Smooth muscle cell (in vitro differentiated cells): ENCODE results near the gene CTNS. TPM values are rescaled to one million over a fixed set of nuclear protein-coding genes. Genes with fewer than 3 reads are reported as not detected.

Source experiments
- DNase-seq: peaks from one replicate; lab custom pipeline; 2025; ENCODE audit not compliant: unreplicated experiment; lab: John Stamatoyannopoulos, UW
- H2AFZ ChIP-seq: fragments of 200-600 bp; sonication (generic); 2 replicates; pipeline ENCODE4 v1.6.0; 2016; ENCODE audit warnings: antibody characterized with exemption, low read depth, mild to moderate bottlenecking
- H3F3A ChIP-seq: fragments of 200-600 bp; sonication (generic); 2 replicates; pipeline ENCODE4 v1.6.0; 2017; ENCODE audit warnings: antibody characterized with exemption, low read depth
- H3K27ac ChIP-seq: fragments of 200-600 bp; sonication (generic); 2 replicates; pipeline ENCODE4 v1.5.1; 2016; ENCODE audit warnings: low read depth, mild to moderate bottlenecking
- H3K27me3 ChIP-seq: fragments of 200-600 bp; sonication (generic); 2 replicates; pipeline ENCODE4 v1.6.1; 2016; ENCODE audit warnings: low read depth, mild to moderate bottlenecking
- H3K36me3 ChIP-seq: fragments of 200-600 bp; sonication (generic); 2 replicates; pipeline ENCODE4 v1.5.1; 2016; ENCODE audit warnings: low read depth
- H3K4me1 ChIP-seq: fragments of 200-600 bp; sonication (generic); 2 replicates; pipeline ENCODE4 v1.5.1; 2016; ENCODE audit warnings: low read depth
- H3K4me2 ChIP-seq: fragments of 200-600 bp; sonication (generic); 2 replicates; pipeline ENCODE4 v1.6.0; 2016; ENCODE audit warnings: mild to moderate bottlenecking
- H3K4me3 ChIP-seq: fragments of 200-600 bp; sonication (generic); 2 replicates; pipeline ENCODE4 v1.5.1; 2016; ENCODE audit warnings: mild to moderate bottlenecking
- H3K79me2 ChIP-seq: fragments of 200-600 bp; sonication (generic); 2 replicates; pipeline ENCODE4 v1.6.0; 2016; ENCODE audit warnings: low read depth, mild to moderate bottlenecking
- H3K9ac ChIP-seq: fragments of 200-600 bp; sonication (generic); 2 replicates; pipeline ENCODE4 v1.6.0; 2016; ENCODE audit warnings: low read depth
- H3K9me3 ChIP-seq: fragments of 200-600 bp; sonication (generic); replicated peaks from 2 replicates; pipeline ENCODE4 v1.5.1; 2016; ENCODE audit warnings: low read depth
- H4K20me1 ChIP-seq: fragments of 200-600 bp; sonication (generic); 2 replicates; pipeline ENCODE4 v1.6.0; 2016; ENCODE audit warnings: low read depth
- CTCF ChIP-seq: fragments of 200-600 bp; sonication (generic); IDR thresholded peaks from 2 replicates; pipeline ENCODE4 v1.5.1; 2017; ENCODE audit warnings: borderline replicate concordance, mild to moderate bottlenecking, antibody characterized with exemption; ENCODE audit not compliant: insufficient read depth, poor library complexity, severe bottlenecking
- WGBS: methylation state at CpG from one replicate; pipeline ENCODE4 v1.1.7; 2016; ENCODE audit warnings: low lambda C conversion rate; 5-methylcytosine and 5-hydroxymethylcytosine counted together
- polyA plus RNA-seq: library from polyadenylated mRNA; unstranded; fragments of >200 nt; fragmentation: Nextera tagmentation; extraction: Ambion mirVana; gene quantifications from 2 replicates; pipeline ENCODE4 v1.2.1, GENCODE V29; 2016
- total RNA-seq: library from RNA; depleted of rRNA; stranded (reverse); fragments of >200 nt; gene quantifications from 2 replicates; pipeline ENCODE4 v1.2.3, GENCODE V29; 2014

CTNS gene
- total and polyA plus RNA-seq, 2 experiments from 2014 or later: 13.7 to 24.9 TPM

DNA sequence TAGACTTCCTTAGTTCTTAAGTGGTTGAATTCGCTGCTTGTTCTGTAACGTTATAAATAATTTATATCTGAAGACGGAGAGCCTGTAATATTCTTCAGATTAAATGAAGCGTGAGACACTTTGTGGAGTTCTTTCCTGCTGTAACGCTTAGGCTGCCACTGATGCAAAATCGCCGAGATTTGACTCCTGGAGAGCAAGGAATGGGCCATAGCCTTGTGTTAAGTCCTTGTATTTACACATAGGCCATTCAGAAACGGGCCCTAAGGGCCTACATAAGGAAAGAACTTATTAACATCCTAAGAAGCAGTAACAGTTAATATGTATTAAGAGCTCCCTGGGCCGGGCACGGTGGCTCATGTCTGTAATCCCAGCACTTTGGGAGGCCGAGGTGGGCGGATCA is 33.0 kb downstream of the CTNS start:
- Histone ChIP-seq H3K4me1 (peaks cover 9% of the 10 kb centered on the region), H3F3A (peaks cover 5% of the 10 kb centered on the region), H3K4me2 (peak overlapping the region; percentile 90), H3K9ac (peak overlapping the region; percentile 89), H3K36me3 (no peaks in the 10 kb centered on the region), H3K27me3 (no peaks in the 10 kb centered on the region), H3K4me3 (peak overlapping the region; percentile 69), H3K79me2 (peaks cover 42% of the 10 kb centered on the region), H2AFZ (no peak overlapping the region), H4K20me1 (peaks cover 43% of the 10 kb centered on the region), H3K27ac (no peak overlapping the region), H3K9me3 (no peaks in the 10 kb centered on the region)
- 53% methylated on average over 12 of the region's 12 CpGs for WGBS
- DNase-seq: no peak
- no peak for TF ChIP-seq CTCF

DNA sequence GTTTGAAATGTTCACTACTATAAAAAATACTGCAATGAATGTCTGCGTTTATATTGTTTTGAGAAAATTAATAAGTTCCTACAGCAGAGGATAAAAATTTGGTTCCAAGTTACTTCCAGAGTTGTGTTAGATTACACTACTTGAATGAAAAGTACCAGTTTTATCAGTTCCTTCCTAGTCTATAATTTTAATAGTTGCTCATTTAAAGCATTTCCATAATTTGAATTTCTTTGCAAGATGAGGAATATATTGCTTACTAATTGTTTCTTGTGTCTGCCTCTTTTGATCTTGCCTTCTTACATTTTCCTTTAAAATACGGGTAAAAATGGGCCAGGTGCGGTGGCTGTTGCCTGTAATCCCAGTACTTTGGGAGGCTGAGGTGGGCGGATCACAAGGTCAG is 36.0 kb downstream of the CTNS start:
- H3F3A ChIP-seq: no peaks in the 10 kb centered on the region
- no peaks in the 10 kb centered on the region for H3K36me3 ChIP-seq
- no peaks in the 10 kb centered on the region for H3K27me3 ChIP-seq
- H3K79me2 ChIP-seq: peaks cover 24% of the 10 kb centered on the region
- H3K9ac ChIP-seq: no peak overlapping the region
- no peak for TF ChIP-seq CTCF
- H2AFZ ChIP-seq: no peak overlapping the region
- peaks cover 4% of the 10 kb centered on the region for H3K4me1 ChIP-seq
- 98% methylated on average over 4 of the region's 4 CpGs for WGBS
- no peak for DNase-seq
- no peak overlapping the region for H3K27ac ChIP-seq
- no peak overlapping the region for H3K4me2 ChIP-seq
- no peaks in the 10 kb centered on the region for H3K9me3 ChIP-seq
- no peak overlapping the region for H3K4me3 ChIP-seq
- H4K20me1 ChIP-seq: peaks cover 13% of the 10 kb centered on the region

DNA sequence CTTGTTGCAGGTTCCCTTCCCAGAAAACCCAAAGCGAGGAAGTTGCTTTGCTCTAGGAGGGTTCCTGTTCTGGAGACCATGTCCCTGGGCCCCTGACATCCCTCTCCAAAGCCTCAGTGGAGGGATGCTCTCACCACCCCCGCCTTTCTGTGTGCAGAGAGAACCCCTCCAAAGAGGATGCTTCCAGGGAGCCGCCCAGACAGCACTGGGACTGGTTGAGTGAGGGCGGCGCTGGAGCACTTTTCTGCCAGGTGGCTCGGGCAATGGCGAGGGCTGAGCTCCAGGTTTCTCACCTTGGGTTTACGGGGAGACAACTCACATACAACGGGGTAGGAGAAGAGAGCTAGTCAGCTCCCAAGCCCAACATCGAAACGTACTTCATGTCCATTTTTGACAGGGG is 39.3 kb downstream of the CTNS start:
- H3K9me3 ChIP-seq: no peaks in the 10 kb centered on the region
- H3K4me3 ChIP-seq: no peak overlapping the region
- no peaks in the 10 kb centered on the region for H3K36me3 ChIP-seq
- H3K27ac ChIP-seq: no peak overlapping the region
- no peak for TF ChIP-seq CTCF
- H3K9ac ChIP-seq: no peak overlapping the region
- H3K4me2 ChIP-seq: no peak overlapping the region
- no peaks in the 10 kb centered on the region for H3K27me3 ChIP-seq
- DNase-seq: no peak
- no peaks in the 10 kb centered on the region for H3K4me1 ChIP-seq
- no peaks in the 10 kb centered on the region for H3F3A ChIP-seq
- no peaks in the 10 kb centered on the region for H4K20me1 ChIP-seq
- no peak overlapping the region for H2AFZ ChIP-seq
- H3K79me2 ChIP-seq: no peaks in the 10 kb centered on the region
- WGBS: 95% methylated on average over 11 of the region's 11 CpGs

DNA sequence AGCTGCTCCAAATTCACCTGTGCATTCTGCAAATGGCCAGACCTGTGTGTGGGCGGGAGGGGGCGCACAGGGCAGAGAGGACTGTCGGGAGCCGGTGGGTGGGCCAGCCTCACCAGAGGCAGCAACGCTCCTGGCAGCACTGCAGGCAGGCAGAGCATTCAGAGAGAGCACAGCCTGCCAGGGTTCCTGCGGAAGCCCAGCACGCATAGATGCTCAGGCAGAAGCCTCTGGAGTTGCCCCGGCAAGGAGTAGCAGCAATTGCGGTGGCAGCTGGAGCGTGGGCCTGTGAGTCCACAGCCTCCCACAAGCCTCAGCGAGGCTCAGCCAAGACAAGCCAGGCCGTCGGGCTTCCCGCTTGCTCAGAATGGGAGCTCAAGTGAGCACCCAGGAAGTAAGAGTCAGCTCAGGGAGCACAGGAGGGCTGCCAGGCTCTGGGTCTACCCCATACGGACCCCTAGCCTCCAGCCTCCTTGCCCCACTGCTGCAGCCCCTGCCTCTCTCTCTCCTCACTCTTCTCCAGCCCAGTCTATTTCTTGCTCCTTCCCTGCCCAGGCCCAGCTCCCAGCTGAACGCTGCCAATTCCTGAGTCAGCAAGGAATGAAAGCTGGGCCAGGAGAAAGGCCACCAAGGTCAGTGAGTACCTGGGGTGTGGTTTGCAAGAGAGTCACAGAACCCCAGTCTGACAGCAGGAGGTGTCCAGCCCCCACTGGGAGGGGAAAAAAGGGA is 41.7 kb downstream of the CTNS start:
- DNase-seq: no peak

More for the DNA sequence above, 41.7 kb downstream of the CTNS start:
- Histone ChIP-seq H3K4me1 (no peaks in the 10 kb centered on the region), H3K9me3 (no peaks in the 10 kb centered on the region), H2AFZ (no peak overlapping the region), H3K36me3 (no peaks in the 10 kb centered on the region), H3K27ac (no peak overlapping the region), H3F3A (no peaks in the 10 kb centered on the region), H3K4me2 (no peak overlapping the region), H3K27me3 (no peaks in the 10 kb centered on the region), H3K9ac (no peak overlapping the region), H3K4me3 (no peak overlapping the region), H4K20me1 (no peaks in the 10 kb centered on the region), H3K79me2 (no peaks in the 10 kb centered on the region)
- WGBS: 57% methylated on average over 16 of the region's 16 CpGs
- TF ChIP-seq CTCF: no peak
